Cardiac fibroblast (primary cell): Measurements from ENCODE around the gene SLC27A2.

Experiments
- DNase-seq, 2 donors: peaks; one replicate each; pipeline versions ENCODE4 v3.0.0 to v3.0.0-alpha.2; 2010; ENCODE audit warnings: low read depth in 2 of 2
- H3K4me3 ChIP-seq, 2 donors: replicated peaks in 1 of 2; 1 replicate in 1 of 2; 2 replicates in 1 of 2; pipeline ENCODE4 v1.5.1; 2011; ENCODE audit warnings: low read depth in 2 of 2, low read length in 2 of 2, mild to moderate bottlenecking in 2 of 2, moderate library complexity in 1 of 2
- CTCF ChIP-seq: IDR thresholded peaks from one replicate; pipeline ENCODE4 v1.5.1; 2011; ENCODE audit warnings: low read depth, mild to moderate bottlenecking, low read length, inconsistent platforms

Gene SLC27A2

GRCh38 chr15:50277370-50277769 is 95.4 kb downstream of the SLC27A2 start:
- H3K4me3 ChIP-seq, result no peak overlapping the region
- no peak for TF ChIP-seq CTCF
- no peak for DNase-seq

- DNase-seq, result no peak
- no peak for TF ChIP-seq CTCF
- no peak overlapping the region for H3K4me3 ChIP-seq
Observed at GRCh38 chr15:50278496-50278895, 96.5 kb downstream of the SLC27A2 start.

- no peak for TF ChIP-seq CTCF
- no peak overlapping the region for H3K4me3 ChIP-seq
- no peak for DNase-seq
Observed at GRCh38 chr15:50280271-50280670, 98.3 kb downstream of the SLC27A2 start.

GRCh38 chr15:50281427-50281826 is 99.4 kb downstream of the SLC27A2 start:
- no peak overlapping the region for H3K4me3 ChIP-seq
- no peak for DNase-seq
- no peak for TF ChIP-seq CTCF
